ENCODE results near the gene MAML3.

MAML3 gene

DNA sequence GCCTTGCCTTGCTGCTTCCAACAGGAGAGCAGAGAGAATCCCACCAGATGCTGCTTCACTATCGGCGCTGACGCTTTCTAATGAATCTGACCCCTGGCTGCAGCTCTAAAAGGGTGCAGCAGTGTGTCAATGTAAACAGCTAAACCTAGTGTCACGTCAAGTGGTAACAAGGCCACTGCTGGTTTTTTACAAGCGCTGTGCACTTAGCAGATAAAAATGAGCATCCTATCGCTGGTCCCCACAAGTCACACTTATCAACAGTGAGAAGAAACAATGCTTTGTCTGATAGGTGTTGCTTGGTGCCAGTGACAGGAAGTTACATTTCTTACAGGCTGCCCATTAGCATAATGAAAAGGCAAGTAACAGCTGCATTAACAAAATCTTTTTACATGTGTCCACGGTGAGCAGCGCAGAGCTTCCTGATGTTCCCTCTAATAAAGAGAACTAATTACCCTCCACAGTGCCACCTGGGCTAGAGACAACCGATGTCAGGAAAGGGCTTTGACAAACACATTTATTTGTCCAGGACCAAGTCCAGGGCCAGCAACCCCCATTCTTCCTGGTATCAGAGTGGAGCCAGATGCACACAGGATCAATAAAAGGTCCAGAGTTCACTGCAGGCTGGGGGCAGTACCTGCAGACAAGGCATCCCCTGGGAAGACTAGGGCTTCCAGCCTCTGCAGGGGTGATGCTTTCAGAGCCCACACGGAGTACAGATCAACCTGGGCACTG lies 312.4 kb downstream of the MAML3 start:
- DNase-seq (ENCODE audit: low read depth in 2 of 2): peak in 1 of 2 donors; percentile 5

DNA sequence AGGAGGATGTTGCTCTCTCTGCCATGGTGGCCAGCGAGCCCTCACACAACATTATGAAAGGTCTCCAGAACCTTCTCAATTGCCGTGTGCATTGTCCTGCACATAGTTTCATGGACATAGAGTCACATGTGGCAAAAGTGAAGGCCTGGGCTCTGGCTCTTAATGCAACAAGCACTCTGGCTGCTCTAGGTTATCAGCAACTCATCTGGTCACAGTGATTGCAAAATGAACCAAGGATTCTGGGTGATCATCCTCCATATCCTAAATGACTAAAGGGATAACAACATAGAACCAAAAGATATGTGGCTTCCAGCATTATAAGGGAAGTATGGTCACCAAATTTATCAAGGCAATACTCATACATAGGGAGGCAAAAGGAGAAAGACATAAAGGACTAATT lies 313.2 kb downstream of the MAML3 start:
- DNase-seq (ENCODE audit: low read depth in 2 of 2): no peak

DNA sequence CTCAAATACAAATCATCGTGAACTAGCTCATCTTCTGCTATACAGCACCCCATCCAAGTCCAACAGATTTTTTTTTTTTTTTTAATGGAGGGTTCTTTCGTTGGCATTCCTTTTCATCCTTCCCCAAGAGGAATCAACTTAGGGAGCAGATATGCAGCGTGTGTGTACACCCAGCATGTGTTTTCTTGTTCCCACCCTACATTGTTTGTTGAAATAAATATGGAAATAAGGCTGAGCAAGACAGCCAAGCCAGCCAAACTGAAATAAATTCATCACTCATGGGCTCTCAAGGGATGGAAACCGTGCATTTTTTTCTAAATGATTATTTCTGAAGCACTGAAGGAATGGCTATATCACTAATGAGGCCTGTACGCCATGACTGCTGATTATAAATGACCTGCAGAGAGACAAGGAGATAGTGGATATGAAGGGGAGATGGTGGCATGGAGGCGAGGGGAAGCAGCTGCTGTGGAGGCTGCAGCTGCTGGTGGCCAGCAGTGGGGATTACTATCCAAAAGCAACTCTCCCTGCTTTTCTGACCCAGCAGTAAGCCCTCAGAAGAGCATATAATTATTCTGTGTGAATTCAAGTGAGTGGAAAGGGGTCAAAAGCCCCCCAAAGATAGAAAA lies 314.5 kb downstream of the MAML3 start:
- DNase-seq (ENCODE audit: low read depth in 2 of 2): no peak

DNA sequence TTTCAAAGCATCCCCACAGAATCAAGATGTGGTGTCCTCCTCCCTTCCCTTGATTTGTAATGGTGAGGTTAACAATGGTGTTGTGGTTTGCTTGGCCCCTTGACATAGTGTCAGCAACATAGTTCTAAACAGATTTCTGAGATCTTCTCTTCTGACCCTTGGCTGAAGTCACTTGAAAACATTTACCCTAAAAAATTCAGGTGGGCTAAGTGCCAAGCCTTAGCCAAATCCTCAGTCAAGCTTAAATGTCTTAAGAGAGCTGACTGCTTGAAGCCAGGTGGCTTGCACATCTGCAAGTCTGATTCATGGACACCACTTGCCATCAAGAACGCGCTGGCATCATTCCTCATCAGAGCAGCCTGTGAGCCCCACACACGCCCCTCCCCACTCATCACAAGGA lies 315.2 kb downstream of the MAML3 start:
- DNase-seq (ENCODE audit: low read depth in 2 of 2): no peak

DNA sequence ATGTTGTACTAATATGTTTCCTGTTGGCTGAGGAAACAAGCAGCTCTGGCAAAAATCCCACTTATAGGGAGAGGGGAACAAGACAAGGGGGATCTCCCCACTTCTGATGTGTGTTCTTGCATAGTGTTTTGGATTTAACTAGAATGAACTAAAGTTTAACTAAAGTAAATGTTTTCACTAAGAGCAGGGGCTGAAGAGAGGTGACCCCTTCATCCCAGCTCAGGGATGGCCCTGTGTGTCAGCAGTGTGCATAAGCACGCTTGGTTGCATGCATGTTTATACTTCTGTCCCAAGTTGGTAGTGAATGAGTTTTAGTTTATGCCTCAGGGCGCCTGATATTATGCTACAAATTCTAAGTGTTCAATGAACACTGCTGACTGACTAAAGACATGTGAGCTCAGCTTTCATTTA lies 319.0 kb downstream of the MAML3 start:
- DNase-seq (ENCODE audit: low read depth in 2 of 2): no peak

DNA sequence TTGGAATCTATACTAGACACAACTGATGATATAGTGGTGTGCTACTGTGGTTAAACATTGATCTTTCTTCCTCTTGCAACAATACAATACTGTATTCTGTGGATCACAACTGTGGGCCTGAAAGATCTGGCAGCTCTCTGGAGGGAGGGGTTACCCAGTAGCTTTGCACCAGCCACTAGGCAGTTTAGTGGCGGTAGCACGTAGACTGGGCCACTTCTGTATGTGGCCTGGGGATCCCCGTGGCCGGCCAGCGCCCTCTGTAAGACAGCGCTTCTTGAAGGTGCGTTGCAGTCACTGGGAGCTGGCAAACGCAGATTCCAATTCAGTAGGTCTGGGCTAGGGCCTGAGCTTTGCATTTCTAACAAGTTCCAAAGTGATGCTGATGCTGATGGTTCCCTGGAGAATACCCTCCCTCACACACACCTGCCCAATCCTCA lies 319.7 kb downstream of the MAML3 start:
- DNase-seq (ENCODE audit: low read depth in 2 of 2): no peak

DNA sequence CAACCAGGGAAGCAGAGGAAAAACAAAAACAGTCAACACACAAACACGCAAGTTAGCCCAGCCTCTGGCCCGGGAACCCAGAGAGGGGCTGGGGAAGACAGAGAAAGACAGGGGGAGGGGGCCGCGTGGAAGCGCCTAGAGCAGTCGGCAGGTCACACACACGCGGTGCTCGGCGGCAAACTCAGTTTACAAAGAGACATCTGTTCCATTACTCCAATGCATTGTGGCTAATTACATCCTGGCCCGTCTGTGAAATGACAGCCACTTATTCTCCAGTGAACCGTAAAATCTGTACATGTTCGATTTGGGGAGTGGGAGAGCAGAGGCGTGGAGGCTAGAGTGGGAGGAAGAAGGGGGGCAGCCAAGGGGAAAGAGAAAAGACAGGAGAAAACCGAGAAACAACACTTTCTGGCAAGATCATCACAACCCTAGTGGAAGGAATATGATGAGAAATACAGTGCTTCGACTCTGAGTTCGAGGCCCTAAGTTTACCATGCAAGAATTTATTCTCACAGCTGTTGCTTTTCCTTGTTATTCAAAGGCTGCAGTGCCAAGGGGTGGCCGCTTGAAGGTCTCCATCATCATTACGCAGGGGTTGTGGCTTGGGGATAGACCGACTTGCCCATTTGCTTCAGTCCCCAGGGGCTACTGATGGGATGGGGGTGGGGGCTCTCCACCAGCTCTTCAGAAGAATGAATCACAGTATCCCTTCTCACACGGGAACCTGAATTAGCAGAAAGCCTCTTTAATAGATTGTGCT lies 320.7 kb downstream of the MAML3 start:
- no peak for DNase-seq (ENCODE audit: low read depth in 2 of 2)

DNA sequence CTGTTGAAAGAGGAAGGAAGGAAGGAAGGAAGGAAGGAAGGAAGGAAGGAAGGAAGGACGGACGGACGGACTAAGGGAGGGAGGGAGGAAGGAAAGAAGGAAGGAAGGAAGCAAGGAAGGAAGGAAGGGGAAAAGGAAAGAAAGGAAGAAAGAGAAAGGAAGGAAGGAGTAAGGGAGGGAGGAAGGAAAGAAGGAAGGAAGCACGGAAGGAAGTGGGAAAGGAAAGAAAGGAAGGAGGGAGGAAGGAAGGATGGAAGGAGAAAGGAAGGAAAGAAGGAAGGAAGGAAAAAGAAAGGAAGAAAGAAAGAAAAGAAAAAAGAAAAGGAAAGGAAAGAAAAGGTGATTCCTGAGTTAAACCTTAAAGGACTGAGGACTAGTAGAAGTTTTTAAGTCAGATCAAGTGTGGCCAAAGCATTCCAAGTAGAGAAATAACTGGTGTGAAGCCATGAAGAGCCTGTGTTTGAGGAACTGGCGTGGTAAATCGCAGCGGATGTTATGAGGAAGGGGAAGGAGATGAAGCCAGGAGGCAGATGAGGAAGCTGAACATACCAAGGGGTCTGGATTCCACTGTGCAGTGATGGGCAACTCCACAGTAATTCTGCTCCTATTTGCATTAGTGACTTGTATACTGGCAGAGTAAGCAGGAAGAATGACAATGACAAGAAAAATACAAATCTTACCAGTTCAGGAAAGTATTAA lies 324.9 kb downstream of the MAML3 start:
- no peak for DNase-seq (ENCODE audit: low read depth in 2 of 2)

GRCh38 chr4:139826426-139826825 lies 327.6 kb downstream of the MAML3 start:
- no peak for DNase-seq (ENCODE audit: low read depth in 2 of 2)

GRCh38 chr4:139825523-139826014 lies 328.4 kb downstream of the MAML3 start:
- no peak for DNase-seq (ENCODE audit: low read depth in 2 of 2)

DNA sequence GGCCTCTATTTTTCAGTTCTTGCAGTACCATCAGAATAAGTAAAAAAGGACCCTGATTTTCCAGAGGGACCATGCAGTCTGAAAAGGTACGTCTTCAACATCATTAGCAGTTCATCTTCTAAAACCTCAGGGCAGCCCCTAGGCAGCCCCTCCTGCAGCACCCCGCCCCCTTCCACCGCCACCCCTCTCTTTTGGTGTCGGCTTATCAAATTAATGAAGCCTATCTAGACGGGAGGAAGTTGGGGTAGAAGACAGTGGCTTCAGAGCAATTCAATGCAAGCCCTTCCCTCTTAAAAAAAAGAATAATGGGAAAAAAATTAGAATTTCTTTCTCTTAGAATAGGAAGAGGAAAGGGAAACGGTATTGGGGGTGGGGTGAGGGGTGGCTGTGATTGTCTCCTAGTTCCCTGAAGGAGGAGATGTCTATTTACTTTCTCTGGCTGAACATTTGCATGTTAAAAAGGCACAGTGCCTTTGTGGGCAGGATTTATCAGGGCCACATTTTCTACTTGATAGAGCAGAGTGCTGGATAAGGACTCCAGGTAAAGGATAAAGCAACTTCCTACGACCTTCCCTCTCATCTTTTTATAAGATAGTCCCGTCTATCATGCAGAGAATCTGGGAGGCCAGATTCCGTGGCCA lies 329.0 kb downstream of the MAML3 start:
- DNase-seq (ENCODE audit: low read depth in 2 of 2): no peak

DNA sequence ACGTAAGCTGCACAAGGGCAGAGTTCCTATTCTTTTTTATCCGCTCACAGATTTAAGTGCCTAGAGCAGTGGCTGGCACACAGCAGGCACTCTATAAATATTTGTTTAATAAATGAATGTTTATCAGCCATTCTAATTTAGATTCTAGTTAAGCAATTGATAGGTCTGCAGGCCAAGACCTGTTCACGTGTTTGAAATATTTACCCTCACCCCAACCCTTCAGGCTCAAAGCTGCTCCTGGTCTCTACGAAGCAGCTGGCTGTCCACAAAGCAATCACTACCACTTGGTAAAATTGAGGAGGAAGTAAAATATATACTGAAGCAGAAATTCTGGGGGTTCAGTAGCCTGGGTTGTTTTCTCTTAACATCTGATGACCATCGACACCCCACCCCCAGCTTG lies 330.2 kb downstream of the MAML3 start:
- DNase-seq (ENCODE audit: low read depth in 2 of 2): no peak

- DNase-seq (ENCODE audit: low read depth in 2 of 2): no peak
Observed at GRCh38 chr4:139823345-139823744, 330.6 kb downstream of the MAML3 start.

DNA sequence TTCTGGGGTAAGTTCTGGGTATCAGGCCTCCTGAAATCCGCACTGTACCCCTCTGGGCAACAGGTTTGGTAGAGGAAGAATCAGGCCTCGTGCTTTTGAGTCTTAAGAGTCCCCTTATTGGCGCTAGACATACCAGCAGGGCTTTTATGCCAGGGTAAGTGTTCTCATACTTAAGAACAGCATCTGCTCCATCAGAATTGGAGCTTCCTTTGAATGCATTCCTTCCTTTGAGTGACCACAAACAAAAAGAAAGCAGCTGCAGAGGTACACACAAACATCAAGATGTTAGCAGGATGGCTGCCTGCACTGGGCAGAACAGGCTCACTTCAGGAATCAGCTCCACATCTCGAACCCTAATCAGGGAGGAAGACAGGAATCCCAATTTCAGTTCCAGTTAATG lies 331.6 kb downstream of the MAML3 start:
- DNase-seq (ENCODE audit: low read depth in 2 of 2): no peak

DNA sequence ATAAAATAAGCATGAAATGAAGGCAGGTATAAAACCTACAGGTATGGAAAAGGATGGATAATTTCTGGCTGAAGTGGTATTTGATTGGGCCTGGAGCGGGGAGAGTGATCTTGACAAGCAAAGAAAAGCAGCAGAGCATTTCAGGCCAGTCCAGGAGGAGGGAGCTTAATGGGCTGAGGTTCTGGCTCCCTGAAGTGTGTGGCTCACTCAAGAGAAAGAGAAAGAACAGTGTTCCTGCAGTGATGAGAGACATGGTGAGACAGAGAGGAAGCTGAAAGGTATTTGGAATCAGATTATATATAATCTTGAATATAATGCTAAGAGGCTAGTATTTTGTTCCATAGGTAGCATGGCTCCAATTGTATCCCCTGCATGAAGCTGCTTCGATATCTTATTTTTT lies 334.9 kb downstream of the MAML3 start:
- no peak for DNase-seq (ENCODE audit: low read depth in 2 of 2)

- DNase-seq (ENCODE audit: low read depth in 2 of 2): no peak
Observed at GRCh38 chr4:139817657-139818452, 336.1 kb downstream of the MAML3 start.

DNA sequence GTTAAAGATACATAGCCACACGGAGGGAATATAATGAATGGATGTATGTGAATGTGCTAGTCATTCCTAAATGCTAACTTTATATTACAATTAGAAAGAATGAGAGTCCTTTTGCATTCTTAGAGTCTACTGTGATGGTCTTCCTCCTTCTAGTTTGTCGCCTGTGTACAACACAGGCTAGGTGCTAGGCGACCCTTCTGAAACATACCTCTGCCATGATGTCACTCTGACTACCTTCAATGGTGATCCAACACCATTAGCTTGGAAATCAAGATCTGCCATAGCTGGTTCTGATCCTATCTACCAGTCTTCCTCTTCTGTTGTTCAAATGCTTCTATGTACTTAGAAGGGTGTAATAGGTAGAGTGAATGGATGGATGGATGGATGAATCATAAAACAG lies 337.1 kb downstream of the MAML3 start:
- no peak for DNase-seq (ENCODE audit: low read depth in 2 of 2)

DNA sequence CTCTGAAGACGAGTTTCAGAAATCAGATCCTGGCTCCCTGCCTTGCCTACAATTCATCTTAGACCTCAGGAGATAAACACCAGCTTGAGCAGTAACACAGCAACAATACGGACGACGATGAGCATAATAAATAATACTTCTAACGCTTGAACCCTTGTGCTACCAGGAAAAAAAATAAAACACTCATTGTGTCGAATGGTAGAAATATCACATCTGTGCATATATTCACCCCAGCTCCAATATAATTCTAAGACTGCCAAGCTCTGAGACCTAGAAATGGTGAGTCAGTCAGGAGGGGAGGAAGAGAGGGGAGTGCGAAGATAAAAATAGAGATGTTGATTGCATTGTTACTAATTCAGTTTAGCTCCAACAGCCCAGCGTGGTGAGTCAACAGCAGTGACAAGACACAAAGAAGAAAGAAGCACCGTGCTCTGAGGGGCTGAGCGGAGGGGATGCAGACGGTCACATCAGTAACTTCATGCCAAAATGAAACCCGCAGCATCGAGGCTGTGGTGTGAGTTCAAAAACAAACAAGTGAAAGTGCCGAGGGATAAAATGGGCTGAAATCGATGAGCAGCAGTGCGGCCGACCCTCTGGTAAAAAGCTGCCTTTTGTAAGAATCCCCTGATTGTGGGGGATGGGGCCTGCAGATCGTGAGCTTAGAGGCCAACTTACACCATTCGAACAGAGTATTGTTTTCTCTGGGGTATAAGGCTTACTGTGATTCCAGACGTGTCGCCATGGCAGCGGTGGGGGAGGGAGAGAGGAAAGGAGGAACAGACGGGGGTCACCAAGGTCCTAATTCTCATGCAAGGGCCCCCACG lies 338.0 kb downstream of the MAML3 start:
- no peak for DNase-seq (ENCODE audit: low read depth in 2 of 2)

DNA sequence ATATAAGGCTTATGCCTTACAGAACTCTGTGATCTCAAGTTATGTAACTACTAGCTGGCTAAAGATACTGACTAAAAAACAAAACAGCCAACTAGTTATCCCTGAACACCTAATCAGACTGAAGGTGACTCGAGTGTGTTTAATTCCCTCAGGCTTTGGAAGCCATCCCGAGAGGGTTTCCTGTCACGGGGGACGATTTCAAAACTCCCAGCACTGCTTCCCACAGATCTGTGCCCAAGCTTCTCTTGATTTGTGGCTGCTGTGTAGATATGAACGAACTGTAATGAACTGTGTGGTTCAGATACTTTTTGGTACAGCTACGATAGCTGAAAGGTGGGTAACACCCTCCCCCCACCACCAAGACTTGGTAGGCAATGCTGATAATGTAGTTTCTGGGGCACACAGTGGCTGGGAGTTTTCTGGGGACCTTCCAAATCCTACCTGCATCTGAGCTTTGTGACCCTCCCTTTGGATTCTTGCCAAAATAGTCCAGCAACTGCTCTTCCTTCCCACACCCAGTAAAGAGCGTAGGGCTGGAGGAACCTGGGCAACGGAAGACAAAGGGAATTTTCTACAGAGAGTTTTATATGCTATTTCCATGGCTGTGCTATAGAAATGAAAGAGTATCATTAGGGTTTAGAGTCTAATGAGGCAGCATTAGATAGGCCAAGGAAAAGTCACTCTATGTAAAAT lies 339.5 kb downstream of the MAML3 start:
- no peak for DNase-seq (ENCODE audit: low read depth in 2 of 2)
